HEK293T (cell line): ENCODE data around the gene POLDIP2.

Experiments used
- ARNT ChIP-seq: fragments of 450-650 bp; IDR thresholded peaks from 2 replicates; pipeline ENCODE4 v1.6.1; 2017; ENCODE audit warnings: mild to moderate bottlenecking
- BHLHE40 ChIP-seq: fragments of 450-650 bp; IDR thresholded peaks from 2 replicates; pipeline ENCODE4 v1.6.1; 2016; ENCODE audit warnings: mild to moderate bottlenecking, moderate library complexity, borderline replicate concordance
- ELF4 ChIP-seq: fragments of 450-650 bp; IDR thresholded peaks from 2 replicates; pipeline ENCODE4 v1.6.1; 2017; ENCODE audit warnings: antibody characterized with exemption
- FOXA1 ChIP-seq: fragments of 450-650 bp; IDR thresholded peaks from 2 replicates; pipeline ENCODE4 v1.6.1; 2016; ENCODE audit warnings: mild to moderate bottlenecking
- FOXK2 ChIP-seq: fragments of 450-650 bp; IDR thresholded peaks from 2 replicates; pipeline ENCODE4 v1.6.1; 2016; ENCODE audit warnings: mild to moderate bottlenecking
- FOXM1 ChIP-seq: fragments of 450-650 bp; IDR thresholded peaks from 2 replicates; pipeline ENCODE4 v1.6.1; 2017; ENCODE audit warnings: mild to moderate bottlenecking, borderline replicate concordance
- NFRKB ChIP-seq: fragments of 450-650 bp; IDR thresholded peaks from 2 replicates; pipeline ENCODE4 v1.6.1; 2016; ENCODE audit warnings: mild to moderate bottlenecking, moderate library complexity
- SP1 ChIP-seq: fragments of 450-650 bp; IDR thresholded peaks from 2 replicates; pipeline ENCODE4 v1.6.1; 2017
- SUZ12 ChIP-seq: fragments of 450-650 bp; IDR thresholded peaks from 2 replicates; pipeline ENCODE4 v1.6.1; 2016; ENCODE audit warnings: mild to moderate bottlenecking
- ZNF384 ChIP-seq: fragments of 450-650 bp; IDR thresholded peaks from 2 replicates; pipeline ENCODE4 v1.6.1; 2016

DNA sequence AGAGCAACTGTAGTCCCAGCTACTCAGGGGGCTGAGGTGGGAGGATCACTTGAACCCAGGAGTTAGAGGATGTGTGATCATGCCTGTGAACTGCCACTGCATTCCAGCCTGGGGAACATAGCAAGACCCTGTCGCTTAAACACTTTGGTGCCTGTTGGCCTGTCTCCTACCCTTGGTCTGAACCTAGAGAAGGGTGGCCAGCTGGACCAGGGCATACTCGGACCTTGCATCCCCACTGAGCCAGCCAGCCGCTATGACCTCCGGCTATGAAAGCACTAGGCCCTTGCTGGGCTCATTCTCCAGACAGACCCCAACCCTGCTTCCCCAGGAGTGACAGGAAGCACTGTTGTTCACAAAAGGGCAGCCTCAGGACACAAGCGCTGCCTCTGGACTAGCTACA, 26.7 kb downstream of the POLDIP2 start:
- TF ChIP-seq FOXA1, result no peak
- TF ChIP-seq FOXM1, result no peak
- TF ChIP-seq SP1, result no peak
- TF ChIP-seq ELF4, result no peak
- no peak for TF ChIP-seq ARNT
- no peak for TF ChIP-seq ZNF384
- no peak for TF ChIP-seq SUZ12
- TF ChIP-seq FOXK2, result no peak
- no peak for TF ChIP-seq BHLHE40
- TF ChIP-seq NFRKB, result no peak
